Muscle layer of colon (tissue), 2 donors: ENCODE data around the gene TMEM88.

ENCODE experiments used
- H3K27ac ChIP-seq: one replicate; pipeline ENCODE4 v1.7.0; 2013; ENCODE audit warnings: low read depth, mild to moderate bottlenecking, low read length, moderate library complexity
- H3K27me3 ChIP-seq, 2 donors: one replicate each; pipeline ENCODE4 v1.7.0; 2013; ENCODE audit warnings: low read length in 2 of 2, mild to moderate bottlenecking in 2 of 2; ENCODE audit not compliant: insufficient read depth in 2 of 2, control insufficient read depth in 1 of 2
- H3K36me3 ChIP-seq: one replicate; pipeline ENCODE4 v1.7.0; 2013; ENCODE audit warnings: mild to moderate bottlenecking, low read length; ENCODE audit not compliant: insufficient read depth
- H3K4me1 ChIP-seq: one replicate; pipeline ENCODE4 v1.7.0; 2013; ENCODE audit warnings: mild to moderate bottlenecking, low read length; ENCODE audit not compliant: insufficient read depth
- H3K4me3 ChIP-seq, 2 donors: one replicate each; pipeline ENCODE4 v1.7.0; 2013; ENCODE audit warnings: low read length in 2 of 2, low read depth in 1 of 2, mild to moderate bottlenecking in 1 of 2, moderate library complexity in 1 of 2
- H3K9ac ChIP-seq: one replicate; pipeline ENCODE4 v1.7.0; 2013; ENCODE audit warnings: low read length
- H3K9me3 ChIP-seq: one replicate; pipeline ENCODE4 v1.7.0; 2013; ENCODE audit warnings: mild to moderate bottlenecking, low read length
- donor health status: abdominal sarcoma.
- donor health status: Adenocarcinoma of cecum.

TMEM88 gene

GRCh38 chr17:7897773-7898172 lies 42.9 kb downstream of the TMEM88 start:
- no peaks in the 10 kb centered on the region for H3K27me3 ChIP-seq
- H3K36me3 ChIP-seq, result peaks cover 80% of the 10 kb centered on the region
- no peaks in the 10 kb centered on the region for H3K4me1 ChIP-seq
- peak overlapping the region; percentile 5 for H3K9ac ChIP-seq
- no peaks in the 10 kb centered on the region for H3K9me3 ChIP-seq
- H3K27ac ChIP-seq, result no peak overlapping the region
- H3K4me3 ChIP-seq, result no peak overlapping the region

DNA sequence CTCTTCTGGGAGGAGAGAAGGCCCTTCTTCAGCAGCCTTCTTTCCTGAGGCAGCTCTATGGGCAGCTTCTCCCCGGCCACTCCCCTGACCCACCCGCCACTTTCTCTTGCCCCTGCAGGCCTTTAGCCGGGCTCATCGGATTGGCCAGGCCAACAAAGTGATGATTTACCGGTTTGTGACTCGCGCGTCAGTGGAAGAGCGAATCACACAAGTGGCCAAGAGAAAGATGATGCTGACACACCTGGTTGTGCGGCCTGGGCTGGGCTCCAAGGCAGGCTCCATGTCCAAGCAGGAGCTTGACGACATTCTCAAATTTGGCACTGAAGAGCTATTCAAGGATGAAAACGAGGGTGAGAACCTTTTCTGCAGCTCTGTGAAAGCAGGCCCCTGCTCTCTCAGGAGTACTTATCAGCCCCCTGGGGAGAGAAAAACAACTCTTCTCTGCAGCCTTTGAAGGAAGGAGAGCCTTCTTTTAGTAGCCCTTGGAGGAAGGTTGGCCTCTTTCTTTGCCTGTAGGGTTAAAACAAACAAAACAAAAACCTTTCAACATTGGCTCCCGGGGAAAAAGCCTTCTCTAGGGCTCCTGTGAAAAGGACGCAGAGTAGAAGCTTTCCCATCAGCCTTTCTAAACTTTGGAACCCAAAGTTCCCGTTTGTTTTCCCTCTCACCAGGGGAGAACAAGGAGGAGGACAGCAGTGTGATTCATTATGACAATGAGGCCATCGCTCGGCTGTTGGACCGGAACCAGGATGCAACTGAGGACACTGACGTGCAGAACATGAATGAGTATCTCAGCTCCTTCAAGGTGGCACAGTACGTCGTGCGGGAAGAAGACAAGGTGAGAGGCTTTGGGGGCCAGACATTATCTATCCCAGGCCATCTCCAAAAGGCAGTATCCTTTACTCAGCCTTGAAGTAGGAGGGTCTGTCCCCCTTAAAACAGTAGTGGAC lies 48.6 kb downstream of the TMEM88 start:
- Histone ChIP-seq H3K27ac (no peak overlapping the region), H3K9ac (no peak overlapping the region), H3K4me3 (no peak overlapping the region), H3K36me3 (peaks cover 96% of the 10 kb centered on the region), H3K27me3 (no peaks in the 10 kb centered on the region), H3K9me3 (no peaks in the 10 kb centered on the region), H3K4me1 (no peaks in the 10 kb centered on the region)
